ENCODE results near the gene SRGAP1. TPM values are rescaled to one million over a fixed set of nuclear protein-coding genes. Genes with fewer than 3 reads are reported as not detected.

SRGAP1 gene
- total RNA-seq, 3 donors from 2014 or later: 12.2 to 23.9 (median 15.9) TPM

GRCh38 chr12:63968673-63969072 is 124.2 kb downstream of the SRGAP1 start:
- TF ChIP-seq CTCF (IDR thresholded peaks at IDR 0.05): no peak
- no peaks in the 10 kb centered on the region for H3K9me3 ChIP-seq
- H3K4me1 ChIP-seq (ENCODE audit: low read depth): no peaks in the 10 kb centered on the region
- intact Hi-C loops (cut with DNase I, micrococcal nuclease): no loop called here
- ATAC-seq (no peak), DNase-seq (no peak)
- no peaks in the 10 kb centered on the region for H3K36me3 ChIP-seq (ENCODE audit: low read depth)
- no peak overlapping the region for H3K4me3 ChIP-seq

GRCh38 chr12:63976902-63977395 is 132.4 kb downstream of the SRGAP1 start:
- ATAC-seq (no peak), DNase-seq (no peak)
- Histone ChIP-seq H3K4me3 (no peak overlapping the region), H3K36me3 (ENCODE audit: low read depth) (no peaks in the 10 kb centered on the region), H3K9me3 (no peaks in the 10 kb centered on the region), H3K4me1 (ENCODE audit: low read depth) (no peaks in the 10 kb centered on the region)
- intact Hi-C loops (cut with DNase I, micrococcal nuclease): no loop called here
- no peak for TF ChIP-seq CTCF (IDR thresholded peaks at IDR 0.05)

GRCh38 chr12:63977441-63977840 is 132.9 kb downstream of the SRGAP1 start:
- Histone ChIP-seq H3K4me3 (no peak overlapping the region), H3K9me3 (no peaks in the 10 kb centered on the region), H3K4me1 (ENCODE audit: low read depth) (no peaks in the 10 kb centered on the region), H3K36me3 (ENCODE audit: low read depth) (no peaks in the 10 kb centered on the region)
- DNase-seq (no peak), ATAC-seq (no peak)
- intact Hi-C loops (cut with DNase I, micrococcal nuclease): no loop called here
- TF ChIP-seq CTCF (IDR thresholded peaks at IDR 0.05): no peak

GRCh38 chr12:63978519-63978918 is 134.0 kb downstream of the SRGAP1 start:
- Histone ChIP-seq H3K4me1 (ENCODE audit: low read depth) (no peaks in the 10 kb centered on the region), H3K4me3 (no peak overlapping the region), H3K36me3 (ENCODE audit: low read depth) (no peaks in the 10 kb centered on the region), H3K9me3 (no peaks in the 10 kb centered on the region)
- no peak for TF ChIP-seq CTCF (IDR thresholded peaks at IDR 0.05)
- intact Hi-C loops (cut with DNase I, micrococcal nuclease): no loop called here
- DNase-seq (no peak), ATAC-seq (no peak)

- no peak for TF ChIP-seq CTCF (IDR thresholded peaks at IDR 0.05)
- Histone ChIP-seq H3K9me3 (no peaks in the 10 kb centered on the region), H3K4me3 (no peak overlapping the region), H3K36me3 (ENCODE audit: low read depth) (no peaks in the 10 kb centered on the region), H3K4me1 (ENCODE audit: low read depth) (no peaks in the 10 kb centered on the region)
- ATAC-seq (no peak), DNase-seq (no peak)
- intact Hi-C loops (cut with DNase I, micrococcal nuclease): no loop called here
Measured at GRCh38 chr12:63980211-63980610, 135.7 kb downstream of the SRGAP1 start.

- DNase-seq (no peak), ATAC-seq (no peak)
- no peaks in the 10 kb centered on the region for H3K36me3 ChIP-seq (ENCODE audit: low read depth)
- no peaks in the 10 kb centered on the region for H3K4me1 ChIP-seq (ENCODE audit: low read depth)
- no peaks in the 10 kb centered on the region for H3K9me3 ChIP-seq
- TF ChIP-seq CTCF (IDR thresholded peaks at IDR 0.05): no peak
- no peak overlapping the region for H3K4me3 ChIP-seq
- intact Hi-C loops (cut with DNase I, micrococcal nuclease): no loop called here
Measured at GRCh38 chr12:63981343-63981742, 136.8 kb downstream of the SRGAP1 start.

Data from mucosa of descending colon (tissue), 3 donors.